DOHH2 (cell line): Measurements from ENCODE around the gene GHR.

Source experiments
- H3F3A ChIP-seq: fragments of 200-600 bp; sonication (generic), shearing (Covaris generic); 2 replicates; pipeline ENCODE4 v1.6.0; 2016; ENCODE audit warnings: antibody characterized with exemption, mild to moderate bottlenecking; ENCODE audit not compliant: control insufficient read depth, insufficient read depth
- H3K27ac ChIP-seq: fragments of 200-600 bp; sonication (generic); 2 replicates; pipeline ENCODE4 v1.5.1; 2014; ENCODE audit warnings: low read depth, mild to moderate bottlenecking, low read length, moderate library complexity
- H3K27me3 ChIP-seq: fragments of 200-600 bp; sonication (generic); 2 replicates; pipeline ENCODE4 v1.6.1; 2014; ENCODE audit warnings: mild to moderate bottlenecking, low read length, mixed read lengths; ENCODE audit not compliant: control insufficient read depth
- H3K36me3 ChIP-seq: fragments of 200-600 bp; sonication (generic); 2 replicates; pipeline ENCODE4 v1.6.1; 2014; ENCODE audit warnings: mild to moderate bottlenecking, low read length, moderate library complexity, mixed read lengths; ENCODE audit not compliant: control insufficient read depth
- H3K4me1 ChIP-seq: fragments of 200-600 bp; sonication (generic); 2 replicates; pipeline ENCODE4 v1.6.1; 2014; ENCODE audit warnings: mild to moderate bottlenecking, low read length, mixed read lengths; ENCODE audit not compliant: control insufficient read depth
- H3K4me2 ChIP-seq: fragments of 200-600 bp; sonication (generic); 2 replicates; pipeline ENCODE4 v1.6.0; 2014; ENCODE audit warnings: mild to moderate bottlenecking, low read length, moderate library complexity
- H3K4me3 ChIP-seq: fragments of 200-600 bp; sonication (generic); 2 replicates; pipeline ENCODE4 v1.5.1; 2014; ENCODE audit warnings: mild to moderate bottlenecking, low read length, mixed read lengths
- H3K79me2 ChIP-seq: fragments of 200-600 bp; sonication (generic); 2 replicates; pipeline ENCODE4 v1.6.1; 2014; ENCODE audit warnings: mild to moderate bottlenecking, low read length, mixed read lengths; ENCODE audit not compliant: control insufficient read depth
- H3K9me2 ChIP-seq: fragments of 200-600 bp; sonication (generic); replicated peaks from 2 replicates; pipeline ENCODE4 v1.6.1; 2014; ENCODE audit warnings: mild to moderate bottlenecking, low read length, mixed read lengths; ENCODE audit not compliant: control insufficient read depth
- H3K9me3 ChIP-seq: fragments of 200-600 bp; sonication (generic); 2 replicates; pipeline ENCODE4 v1.6.1; 2014; ENCODE audit warnings: antibody characterized with exemption, low read length, mixed read lengths; ENCODE audit not compliant: control insufficient read depth, insufficient read depth
- H4K20me1 ChIP-seq: fragments of 200-600 bp; sonication (generic); 2 replicates; pipeline ENCODE4 v1.6.0; 2014; ENCODE audit warnings: low read depth, mild to moderate bottlenecking, antibody characterized with exemption, low read length, moderate library complexity; ENCODE audit not compliant: control insufficient read depth, insufficient read depth
- EZH2phosphoT487 ChIP-seq: fragments of 200-600 bp; sonication (generic); IDR thresholded peaks from 2 replicates; pipeline ENCODE4 v1.6.1; 2017; ENCODE audit warnings: borderline replicate concordance, mild to moderate bottlenecking, antibody characterized with exemption, low read length, moderate library complexity, mixed read lengths
- TF ChIP-seq, protein P1 (sequence below): fragments of 200-600 bp; sonication (generic); IDR thresholded peaks from one replicate; pipeline ENCODE4 v1.5.1; 2014; ENCODE audit warnings: antibody characterized with exemption, mild to moderate bottlenecking, low read depth, low read length; ENCODE audit not compliant: poor library complexity, severe bottlenecking

Gene GHR

DNA sequence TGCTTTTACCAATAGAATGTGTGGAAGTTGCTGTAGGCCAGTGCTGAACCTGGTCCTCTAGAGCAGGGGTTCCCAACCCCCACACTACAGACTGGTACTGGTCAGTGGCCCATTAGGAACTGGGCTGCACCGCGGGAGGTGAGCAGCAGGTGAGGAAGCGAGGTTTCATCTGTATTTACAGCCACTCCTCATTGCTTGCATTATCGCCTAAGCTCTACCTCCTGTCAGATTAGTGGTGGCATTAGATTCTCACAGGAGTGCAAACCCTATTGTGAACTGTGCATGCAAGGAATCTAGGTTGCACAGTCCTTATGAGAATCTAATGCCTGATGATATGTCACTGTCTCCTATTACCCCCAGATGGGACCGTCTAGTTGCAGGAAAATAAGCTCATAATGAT is 327.3 kb downstream of the GHR start:
- no peaks in the 10 kb centered on the region for H3K9me3 ChIP-seq
- H3F3A ChIP-seq = no peaks in the 10 kb centered on the region
- no peak overlapping the region for H3K27ac ChIP-seq
- no peaks in the 10 kb centered on the region for H3K79me2 ChIP-seq
- no peak for TF ChIP-seq EZH2phosphoT487
- TF ChIP-seq, protein P1, sequence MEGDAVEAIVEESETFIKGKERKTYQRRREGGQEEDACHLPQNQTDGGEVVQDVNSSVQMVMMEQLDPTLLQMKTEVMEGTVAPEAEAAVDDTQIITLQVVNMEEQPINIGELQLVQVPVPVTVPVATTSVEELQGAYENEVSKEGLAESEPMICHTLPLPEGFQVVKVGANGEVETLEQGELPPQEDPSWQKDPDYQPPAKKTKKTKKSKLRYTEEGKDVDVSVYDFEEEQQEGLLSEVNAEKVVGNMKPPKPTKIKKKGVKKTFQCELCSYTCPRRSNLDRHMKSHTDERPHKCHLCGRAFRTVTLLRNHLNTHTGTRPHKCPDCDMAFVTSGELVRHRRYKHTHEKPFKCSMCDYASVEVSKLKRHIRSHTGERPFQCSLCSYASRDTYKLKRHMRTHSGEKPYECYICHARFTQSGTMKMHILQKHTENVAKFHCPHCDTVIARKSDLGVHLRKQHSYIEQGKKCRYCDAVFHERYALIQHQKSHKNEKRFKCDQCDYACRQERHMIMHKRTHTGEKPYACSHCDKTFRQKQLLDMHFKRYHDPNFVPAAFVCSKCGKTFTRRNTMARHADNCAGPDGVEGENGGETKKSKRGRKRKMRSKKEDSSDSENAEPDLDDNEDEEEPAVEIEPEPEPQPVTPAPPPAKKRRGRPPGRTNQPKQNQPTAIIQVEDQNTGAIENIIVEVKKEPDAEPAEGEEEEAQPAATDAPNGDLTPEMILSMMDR = no peak
- H4K20me1 ChIP-seq = no peaks in the 10 kb centered on the region
- no peaks in the 10 kb centered on the region for H3K4me1 ChIP-seq
- no peaks in the 10 kb centered on the region for H3K36me3 ChIP-seq
- H3K4me2 ChIP-seq = no peak overlapping the region
- H3K4me3 ChIP-seq = no peak overlapping the region
- no peaks in the 10 kb centered on the region for H3K9me2 ChIP-seq
- peaks cover 2% of the 10 kb centered on the region; the same call in 1 of the 2 replicates for H3K27me3 ChIP-seq

DNA sequence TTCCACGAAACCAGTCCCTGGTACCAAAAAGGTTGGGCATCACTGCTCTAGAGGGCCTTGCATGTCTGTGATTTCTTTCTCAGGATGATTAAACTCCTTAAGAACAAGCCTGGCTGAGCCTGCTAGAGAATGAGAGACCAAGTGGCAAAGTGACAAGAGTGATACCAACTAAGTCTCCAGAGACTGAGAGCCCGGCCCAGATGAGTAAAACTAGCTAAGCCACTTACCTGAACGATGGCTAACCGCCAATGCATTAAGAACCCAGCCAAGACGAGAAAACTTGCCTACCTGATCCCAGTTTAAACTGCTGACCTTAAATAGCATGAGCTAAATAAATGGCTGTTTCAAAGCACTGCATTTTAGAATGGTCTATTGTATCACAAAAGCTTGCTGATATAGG is 327.8 kb downstream of the GHR start:
- Histone ChIP-seq H3K9me2 (no peaks in the 10 kb centered on the region), H3F3A (no peaks in the 10 kb centered on the region), H3K9me3 (no peaks in the 10 kb centered on the region), H3K4me1 (no peaks in the 10 kb centered on the region), H3K4me2 (no peak overlapping the region), H3K79me2 (no peaks in the 10 kb centered on the region), H3K36me3 (no peaks in the 10 kb centered on the region), H3K27me3 (peaks cover 2% of the 10 kb centered on the region; the same call in 1 of the 2 replicates), H4K20me1 (no peaks in the 10 kb centered on the region), H3K27ac (no peak overlapping the region), H3K4me3 (no peak overlapping the region)
- TF ChIP-seq, protein P1 = no peak
- TF ChIP-seq EZH2phosphoT487 = no peak

DNA sequence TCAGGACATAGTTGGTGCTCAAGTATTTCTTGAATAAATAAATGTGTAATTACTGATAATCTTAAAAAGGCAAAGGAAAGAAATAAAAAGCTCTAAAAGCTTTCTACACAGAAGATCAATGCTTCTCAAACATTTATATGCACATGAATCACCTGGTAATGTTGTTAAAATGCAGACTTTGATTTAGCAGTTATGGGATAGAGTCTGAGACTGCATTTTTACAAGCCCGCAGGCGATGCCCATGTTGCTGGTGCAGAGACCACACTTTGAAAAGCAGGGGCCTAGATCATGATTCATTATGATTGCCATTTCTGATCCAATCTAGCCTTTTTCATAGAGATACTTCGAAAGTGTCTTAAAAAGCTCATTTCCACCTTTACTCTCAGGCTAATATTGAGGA is 329.9 kb downstream of the GHR start:
- Histone ChIP-seq H4K20me1 (no peaks in the 10 kb centered on the region), H3K4me1 (peaks cover 14% of the 10 kb centered on the region), H3K27ac (no peak overlapping the region), H3K4me3 (no peak overlapping the region), H3K9me3 (no peaks in the 10 kb centered on the region), H3F3A (no peaks in the 10 kb centered on the region), H3K9me2 (no peaks in the 10 kb centered on the region), H3K79me2 (peaks cover 10% of the 10 kb centered on the region), H3K4me2 (no peak overlapping the region), H3K36me3 (no peaks in the 10 kb centered on the region), H3K27me3 (no peaks in the 10 kb centered on the region)
- TF ChIP-seq EZH2phosphoT487 = no peak
- TF ChIP-seq, protein P1 = no peak
